ENCODE measurements around the gene TMEM150C. TPM values are rescaled to one million over a fixed set of nuclear protein-coding genes. Genes with fewer than 3 reads are reported as not detected.
A peak's percentile ranks its signal among the peaks of the same experiment; 100 is the strongest.

TMEM150C gene
- polyA plus RNA-seq (0.05 to 0.16 TPM (median 0.07 TPM) in 3 replicates), polyA minus RNA-seq (not detected in 3 replicates)
- not detected for polyA plus RNA-seq (2011; ENCODE audit: low read depth)
- 0.09 and 0.11 TPM in 2 replicates for polyA plus RNA-seq (2011; cell fraction: cytosol; rRNA removed)
- 0.15 and 0.43 TPM in 2 replicates for polyA plus RNA-seq (2011; cell fraction: nucleus; rRNA removed)
- 0.08 and 0.17 TPM in 2 replicates for polyA plus RNA-seq (2012; ENCODE audit: low replicate concordance)
- polyA minus RNA-seq (2011; cell fraction: cytosol; rRNA and poly(A)+ RNA removed), result not detected
- 0.11 and 0.39 TPM in 2 replicates for polyA minus RNA-seq (2011; cell fraction: nucleus; rRNA and poly(A)+ RNA removed)

- Histone ChIP-seq H4K20me1 (ENCODE audit: control insufficient read depth, extremely low read depth, insufficient read depth, low read length) (no peaks in the 10 kb centered on the region), H3K4me2 (ENCODE audit: control insufficient read depth, extremely low read depth, insufficient read depth, low read depth, low read length) (peak within 1 kb of the TSS; percentile 76), H3K9ac (ENCODE audit: control insufficient read depth, extremely low read depth, insufficient read depth, low read length) (no peak within 1 kb of the TSS), H3K27me3 (ENCODE audit: control insufficient read depth, extremely low read depth, insufficient read depth, low read length) (peaks cover 34% of the 10 kb centered on the region), H3K27ac (ENCODE audit: control insufficient read depth, insufficient read depth, low read length) (no peak within 1 kb of the TSS), H3K9me1 (ENCODE audit: control insufficient read depth, extremely low read depth, insufficient read depth, low read length) (no peaks in the 10 kb centered on the region), H3K4me1 (ENCODE audit: control insufficient read depth, extremely low read depth, insufficient read depth, low read length) (no peaks in the 10 kb centered on the region), H3K36me3 (ENCODE audit: control insufficient read depth in 2 of 2, extremely low read depth in 1 of 2, insufficient read depth in 2 of 2, low read length in 2 of 2) (no peaks in the 10 kb centered on the region), H2AFZ (ENCODE audit: control insufficient read depth, low read length) (peak within 1 kb of the TSS; percentile 10), H3K4me3 (ENCODE audit: control insufficient read depth in 2 of 3, extremely low read depth in 1 of 3, insufficient read depth in 2 of 3, low read depth in 1 of 3, low read length in 3 of 3) (peak within 1 kb of the TSS; percentile 20 to 72 (median 58)), H3K9me3 (ENCODE audit: control insufficient read depth, low read depth, low read length) (no peaks in the 10 kb centered on the region), H3K79me2 (ENCODE audit: control insufficient read depth, insufficient read depth, low read length) (no peaks in the 10 kb centered on the region)
- FAIRE-seq, result no peak
- TF ChIP-seq, protein P1, sequence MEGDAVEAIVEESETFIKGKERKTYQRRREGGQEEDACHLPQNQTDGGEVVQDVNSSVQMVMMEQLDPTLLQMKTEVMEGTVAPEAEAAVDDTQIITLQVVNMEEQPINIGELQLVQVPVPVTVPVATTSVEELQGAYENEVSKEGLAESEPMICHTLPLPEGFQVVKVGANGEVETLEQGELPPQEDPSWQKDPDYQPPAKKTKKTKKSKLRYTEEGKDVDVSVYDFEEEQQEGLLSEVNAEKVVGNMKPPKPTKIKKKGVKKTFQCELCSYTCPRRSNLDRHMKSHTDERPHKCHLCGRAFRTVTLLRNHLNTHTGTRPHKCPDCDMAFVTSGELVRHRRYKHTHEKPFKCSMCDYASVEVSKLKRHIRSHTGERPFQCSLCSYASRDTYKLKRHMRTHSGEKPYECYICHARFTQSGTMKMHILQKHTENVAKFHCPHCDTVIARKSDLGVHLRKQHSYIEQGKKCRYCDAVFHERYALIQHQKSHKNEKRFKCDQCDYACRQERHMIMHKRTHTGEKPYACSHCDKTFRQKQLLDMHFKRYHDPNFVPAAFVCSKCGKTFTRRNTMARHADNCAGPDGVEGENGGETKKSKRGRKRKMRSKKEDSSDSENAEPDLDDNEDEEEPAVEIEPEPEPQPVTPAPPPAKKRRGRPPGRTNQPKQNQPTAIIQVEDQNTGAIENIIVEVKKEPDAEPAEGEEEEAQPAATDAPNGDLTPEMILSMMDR (optimal IDR thresholded peaks at IDR 0.05 in 1 of 3, IDR thresholded peaks at IDR 0.05 in 1 of 3, conservative IDR thresholded peaks at IDR 0.05 in 1 of 3; ENCODE audit: extremely low read depth in 1 of 3, insufficient read depth in 2 of 3, low read length in 3 of 3), result peak in 1 of 3 experiments; percentile 20
- TF ChIP-seq EZH2 (IDR thresholded peaks at IDR 0.05; ENCODE audit: low read length), result peak; percentile 65
- dilution Hi-C loops (cut with MboI; ENCODE audit: extremely low pct_ligation_motif_present, low sequenced_read_pairs), result no loop called here
- DNase-seq (ENCODE audit: low read depth, low spot score), result no peak
Measured at GRCh38 chr4:82561786-82562563, at the start of gene TMEM150C. TMEM150C (minus strand) TSS chr4:82561988; CDS start chr4:82504657, 57,331 bp downstream.

GRCh38 chr4:82611527-82611926 is 49.7 kb upstream of the TMEM150C start:
- no peak overlapping the region for H3K9ac ChIP-seq (ENCODE audit: control insufficient read depth, extremely low read depth, insufficient read depth, low read length)
- H3K27ac ChIP-seq (ENCODE audit: control insufficient read depth, insufficient read depth, low read length), result no peak overlapping the region
- no peaks in the 10 kb centered on the region for H3K79me2 ChIP-seq (ENCODE audit: control insufficient read depth, insufficient read depth, low read length)
- H3K27me3 ChIP-seq (ENCODE audit: control insufficient read depth, extremely low read depth, insufficient read depth, low read length), result peaks cover 3% of the 10 kb centered on the region
- H4K20me1 ChIP-seq (ENCODE audit: control insufficient read depth, extremely low read depth, insufficient read depth, low read length), result no peaks in the 10 kb centered on the region
- no peaks in the 10 kb centered on the region for H3K9me1 ChIP-seq (ENCODE audit: control insufficient read depth, extremely low read depth, insufficient read depth, low read length)
- H3K36me3 ChIP-seq (ENCODE audit: control insufficient read depth in 2 of 2, extremely low read depth in 1 of 2, insufficient read depth in 2 of 2, low read length in 2 of 2), result no peaks in the 10 kb centered on the region
- H3K4me2 ChIP-seq (ENCODE audit: control insufficient read depth, extremely low read depth, insufficient read depth, low read depth, low read length), result no peak overlapping the region
- no peak overlapping the region for H2AFZ ChIP-seq (ENCODE audit: control insufficient read depth, low read length)
- TF ChIP-seq EZH2 (IDR thresholded peaks at IDR 0.05; ENCODE audit: low read length), result no peak
- TF ChIP-seq, protein P1 (optimal IDR thresholded peaks at IDR 0.05 in 1 of 3, IDR thresholded peaks at IDR 0.05 in 1 of 3, conservative IDR thresholded peaks at IDR 0.05 in 1 of 3; ENCODE audit: extremely low read depth in 1 of 3, insufficient read depth in 2 of 3, low read length in 3 of 3), result no peak
- no peak overlapping the region for H3K4me3 ChIP-seq (ENCODE audit: control insufficient read depth in 2 of 3, extremely low read depth in 1 of 3, insufficient read depth in 2 of 3, low read depth in 1 of 3, low read length in 3 of 3)
- H3K4me1 ChIP-seq (ENCODE audit: control insufficient read depth, extremely low read depth, insufficient read depth, low read length), result no peaks in the 10 kb centered on the region
- H3K9me3 ChIP-seq (ENCODE audit: control insufficient read depth, low read depth, low read length), result no peaks in the 10 kb centered on the region
- DNase-seq (ENCODE audit: low read depth, low spot score), result no peak
- dilution Hi-C loops (cut with MboI; ENCODE audit: extremely low pct_ligation_motif_present, low sequenced_read_pairs), result no loop called here
- no peak for FAIRE-seq
